GM18508 (cell line): ENCODE data around the gene RRAS.

Experiments
- ATAC-seq: cut with Tn5 transposase; IDR thresholded peaks from one replicate; pipeline ENCODE4 v1.9.1; 2021; ENCODE audit warnings: moderate number of reproducible peaks; ENCODE audit not compliant: insufficient read depth, unreplicated experiment

The RRAS gene

GRCh38 chr19:49597703-49597974 is 42.3 kb downstream of the RRAS start:
- no peak for ATAC-seq

GRCh38 chr19:49596954-49597702 is 42.8 kb downstream of the RRAS start:
- ATAC-seq: no peak

GRCh38 chr19:49596407-49596806 is 43.5 kb downstream of the RRAS start:
- ATAC-seq: no peak

- ATAC-seq: no peak
These were observed 44.0 kb downstream of the RRAS start for GRCh38 chr19:49595819-49596404.

- no peak for ATAC-seq
These were observed 44.7 kb downstream of the RRAS start for GRCh38 chr19:49594993-49595818.

- ATAC-seq: no peak
These were observed 45.6 kb downstream of the RRAS start for GRCh38 chr19:49594157-49594992.

- no peak for ATAC-seq
These were observed 46.5 kb downstream of the RRAS start for GRCh38 chr19:49593233-49594113.

- ATAC-seq: no peak
These were observed 47.3 kb downstream of the RRAS start for GRCh38 chr19:49592486-49593232.

- no peak for ATAC-seq
These were observed 48.0 kb downstream of the RRAS start for GRCh38 chr19:49591731-49592485.

GRCh38 chr19:49590971-49591730 is 48.8 kb downstream of the RRAS start, which contains the start of gene PRR12:
Gene PRR12, plus strand, starts transcription at chr19:49591182. Its CDS starts 473 bp downstream, at chr19:49591655.
- ATAC-seq: no peak

GRCh38 chr19:49590071-49590970 is 49.6 kb downstream of the RRAS start:
- ATAC-seq: peak; percentile 38

- no peak for ATAC-seq
These were observed 50.4 kb downstream of the RRAS start for GRCh38 chr19:49589502-49589905.

- no peak for ATAC-seq
These were observed 51.4 kb downstream of the RRAS start for GRCh38 chr19:49588365-49589122.

GRCh38 chr19:49587227-49587626 is 52.7 kb downstream of the RRAS start:
- no peak for ATAC-seq
